Measurements from ENCODE around the gene PPP1R13B. TPM values are rescaled to one million over a fixed set of nuclear protein-coding genes. Genes with fewer than 3 reads are reported as not detected.

The PPP1R13B gene
- total RNA-seq, 2 experiments from 2014 or later = 8.2 to 18.9 TPM

GRCh38 chr14:103702497-103703432 is 144.6 kb downstream of the PPP1R13B start:
- peaks cover 90% of the 10 kb centered on the region for H3K36me3 ChIP-seq (ENCODE audit: insufficient read depth, low read length)
- no peak for DNase-seq (ENCODE audit: low spot score)
- H2AFZ ChIP-seq (ENCODE audit: low read length) = no peak overlapping the region
- intact Hi-C loops (cut with micrococcal nuclease; ENCODE audit: unreplicated experiment) = no loop called here
- H3K4me1 ChIP-seq (ENCODE audit: insufficient read depth, low read length, poor library complexity, severe bottlenecking) = peaks cover 49% of the 10 kb centered on the region
- no peaks in the 10 kb centered on the region for H3K9me3 ChIP-seq (ENCODE audit: low read length)
- peak overlapping the region; percentile 59 for H3K27ac ChIP-seq (ENCODE audit: low read depth, low read length, poor library complexity, severe bottlenecking)
- no peak for TF ChIP-seq EZH2phosphoT487 (IDR thresholded peaks at IDR 0.05; ENCODE audit: borderline replicate concordance, low read depth, low read length)
- TF ChIP-seq CTCF (conservative IDR thresholded peaks at IDR 0.05; ENCODE audit: low read length) = no peak
- POLR2A ChIA-PET = no interaction called here
- H3K4me2 ChIP-seq (ENCODE audit: low read length) = peak overlapping the region; percentile 28; the same call in 1 of the 2 replicates
- no TSS peak for BruUV-seq (replicated peaks)
- no peak overlapping the region for H3K4me3 ChIP-seq (ENCODE audit: low read depth, low read length, poor library complexity, severe bottlenecking)
- no peaks in the 10 kb centered on the region for H3K79me2 ChIP-seq (ENCODE audit: insufficient read depth, low read depth, low read length)
- CTCF ChIA-PET (ENCODE audit: unreplicated experiment) = no interaction called here
- no peaks in the 10 kb centered on the region for H3K9me2 ChIP-seq (ENCODE audit: insufficient read depth, low read length)
- no peaks in the 10 kb centered on the region for H4K20me1 ChIP-seq (ENCODE audit: insufficient read depth, low read length)

- H3K36me3 ChIP-seq (ENCODE audit: insufficient read depth, low read length) = peaks cover 90% of the 10 kb centered on the region
- intact Hi-C loops (cut with micrococcal nuclease; ENCODE audit: unreplicated experiment) = no loop called here
- no peak for DNase-seq (ENCODE audit: low spot score)
Observed at GRCh38 chr14:103702095-103702494, 145.3 kb downstream of the PPP1R13B start.

More at GRCh38 chr14:103702095-103702494, 145.3 kb downstream of the PPP1R13B start:
- H3K4me2 ChIP-seq (ENCODE audit: low read length) = peak overlapping the region; percentile 28; the same call in 1 of the 2 replicates
- H3K9me2 ChIP-seq (ENCODE audit: insufficient read depth, low read length) = no peaks in the 10 kb centered on the region
- ChIA-PET CTCF (ENCODE audit: unreplicated experiment) (no interaction called here), POLR2A (interaction anchor here (0.8 kb wide), 1 partner anchor 10 kb away, joined by 3 read pairs; no protein-coding TSS in a partner anchor)
- no peak for TF ChIP-seq EZH2phosphoT487 (IDR thresholded peaks at IDR 0.05; ENCODE audit: borderline replicate concordance, low read depth, low read length)
- no peak for TF ChIP-seq CTCF (conservative IDR thresholded peaks at IDR 0.05; ENCODE audit: low read length)
- no peak overlapping the region for H2AFZ ChIP-seq (ENCODE audit: low read length)
- no TSS peak for BruUV-seq (replicated peaks)
- H3K9me3 ChIP-seq (ENCODE audit: low read length) = no peaks in the 10 kb centered on the region
- H3K27ac ChIP-seq (ENCODE audit: low read depth, low read length, poor library complexity, severe bottlenecking) = peak overlapping the region; percentile 59
- no peak overlapping the region for H3K4me3 ChIP-seq (ENCODE audit: low read depth, low read length, poor library complexity, severe bottlenecking)
- no peaks in the 10 kb centered on the region for H4K20me1 ChIP-seq (ENCODE audit: insufficient read depth, low read length)
- no peaks in the 10 kb centered on the region for H3K79me2 ChIP-seq (ENCODE audit: insufficient read depth, low read depth, low read length)
- H3K4me1 ChIP-seq (ENCODE audit: insufficient read depth, low read length, poor library complexity, severe bottlenecking) = peaks cover 56% of the 10 kb centered on the region
